Adipose tissue (tissue), 3 donors: Measurements from ENCODE around the gene ESM1. TPM values are rescaled to one million over a fixed set of nuclear protein-coding genes. Genes with fewer than 3 reads are reported as not detected.
"Not testable (repeated sequence)": the region's sequence is repeated elsewhere in the genome, so short reads cannot be mapped to it uniquely, and the experiment has no call there.

ENCODE experiments used
- H3K27ac ChIP-seq: one replicate; pipeline ENCODE4 v1.5.1; 2013; ENCODE audit warnings: low read depth, low read length
- WGBS, 3 donors: extraction: QIAGEN DNeasy Blood & Tissue Kit; methylation state at CpG; one replicate each; pipeline ENCODE4 v1.1.7; 2013; 5-methylcytosine and 5-hydroxymethylcytosine counted together
- polyA plus RNA-seq, 3 donors: library from polyadenylated mRNA; stranded (reverse); fragments of 200-250 nt; gene quantifications; one replicate each; pipeline ENCODE4 v1.2.3, GENCODE V29; 2013
- donor health status: healthy with polysubstance abuse.
- donor health status: Bipolar disorder and iron deficiency.
- donor health status: healthy.

ESM1 gene
- under 1 TPM in 2 of 3 donors, not detected in 1; 0.09 to 0.82 TPM for polyA plus RNA-seq

DNA sequence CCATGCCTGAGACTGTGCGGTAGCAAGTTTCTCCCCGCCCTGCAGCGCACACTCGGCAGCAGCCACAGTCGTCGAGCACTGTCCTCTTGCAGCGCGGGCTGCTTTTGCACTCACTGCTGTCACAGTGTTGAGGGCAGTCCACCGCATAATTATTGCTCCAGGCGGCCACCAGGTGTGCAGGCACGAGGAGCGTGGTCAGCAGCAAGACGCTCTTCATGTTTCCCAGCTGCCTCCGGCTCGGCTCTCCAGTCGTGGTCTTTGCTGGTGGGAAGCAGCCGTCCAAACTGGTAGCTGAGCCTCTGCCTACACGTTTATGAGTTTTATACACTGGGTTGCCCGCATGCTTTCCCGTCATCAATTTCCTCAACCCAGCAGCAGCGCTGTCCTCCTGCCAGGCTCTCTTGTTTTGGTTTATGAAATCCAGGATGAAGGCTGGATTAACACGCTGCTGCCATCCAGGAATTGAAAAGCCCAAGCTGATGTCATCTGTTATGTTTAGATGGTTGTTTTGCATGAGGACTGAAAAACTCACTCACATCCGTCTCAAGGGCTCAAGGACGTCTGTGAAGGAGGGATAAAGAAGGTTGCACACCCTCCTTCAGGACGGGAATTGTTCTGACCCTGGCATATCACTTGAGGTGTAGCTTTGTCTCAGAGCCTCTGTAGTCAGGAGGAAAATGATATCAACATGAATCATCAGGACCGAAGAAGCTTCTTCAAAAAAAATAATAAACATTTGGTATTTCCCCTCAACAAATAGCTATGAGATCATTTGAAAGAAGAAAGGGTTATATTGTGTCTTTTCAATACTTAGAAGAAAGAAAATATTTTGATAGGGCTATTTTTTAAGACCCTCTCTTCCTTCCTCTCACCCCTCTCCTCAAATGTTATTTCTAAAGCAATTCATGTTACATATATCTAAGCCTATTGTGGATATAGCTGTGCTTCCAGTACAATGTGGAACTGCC is at the start of gene ESM1:
Gene ESM1 (minus strand): TSS at position 293 of the 968 bp plus-strand sequence. CDS start 76 bp downstream, at position 217.
- WGBS, 3 donors, result 38 to 46% (median 38%) methylated on average over 26 of the region's 26 CpGs
- no peak within 1 kb of the TSS for H3K27ac ChIP-seq

- 63 to 74% (median 69%) methylated on average over 4 of the region's 4 CpGs for WGBS, 3 donors
- H3K27ac ChIP-seq, result no peak overlapping the region
These were observed 48.2 kb upstream of the ESM1 start for GRCh38 chr5:55033568-55033967.

GRCh38 chr5:55031492-55031891 is 46.1 kb upstream of the ESM1 start:
- H3K27ac ChIP-seq, result no peak overlapping the region
- 82 to 96% (median 94%) methylated on average over 5 of the region's 5 CpGs for WGBS, 3 donors

DNA sequence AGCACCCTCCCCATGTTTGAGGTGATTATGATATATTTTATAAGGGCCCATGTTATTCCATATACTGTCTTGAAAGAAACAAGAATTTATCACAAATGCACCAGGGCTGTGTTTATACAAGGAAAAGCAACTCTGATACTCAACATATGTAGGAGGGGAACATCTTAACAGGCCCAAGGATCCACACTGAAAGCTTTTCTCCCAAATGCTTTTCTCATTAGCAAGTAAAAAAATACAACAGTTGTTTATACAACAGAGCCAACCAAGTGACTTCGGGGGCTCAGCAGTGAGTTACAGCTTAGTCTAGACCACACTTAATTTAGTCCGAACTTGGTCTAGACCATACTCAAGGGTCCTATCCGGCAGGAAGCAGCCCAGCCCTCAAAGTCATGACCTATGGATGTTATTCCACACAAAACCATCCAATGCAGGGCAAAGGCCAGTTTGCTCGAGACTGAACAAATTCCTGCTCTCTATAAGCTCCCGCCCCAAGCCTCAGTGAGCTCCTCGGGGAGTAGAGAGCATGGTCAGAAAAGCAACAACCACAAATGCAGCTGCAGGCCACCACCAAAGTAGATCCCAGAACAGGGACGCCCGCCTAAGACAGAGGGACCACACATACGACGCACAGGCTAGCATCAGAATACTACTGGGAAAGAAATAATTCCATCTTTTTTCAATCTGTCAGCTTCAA is 45.4 kb upstream of the ESM1 start:
- 55 to 77% (median 75%) methylated on average over 10 of the region's 10 CpGs for WGBS, 3 donors
- H3K27ac ChIP-seq, result no peak overlapping the region

GRCh38 chr5:55030220-55030619 is 44.8 kb upstream of the ESM1 start:
- 62 to 85% (median 83%) methylated on average over 2 of the region's 2 CpGs for WGBS, 3 donors

GRCh38 chr5:55027595-55027994 is 42.2 kb upstream of the ESM1 start:
- 53 to 67% (median 57%) methylated on average over 3 of the region's 3 CpGs for WGBS, 3 donors
- no peak overlapping the region for H3K27ac ChIP-seq

More at GRCh38 chr5:55030220-55030619, 44.8 kb upstream of the ESM1 start:
- H3K27ac ChIP-seq, result no peak overlapping the region

DNA sequence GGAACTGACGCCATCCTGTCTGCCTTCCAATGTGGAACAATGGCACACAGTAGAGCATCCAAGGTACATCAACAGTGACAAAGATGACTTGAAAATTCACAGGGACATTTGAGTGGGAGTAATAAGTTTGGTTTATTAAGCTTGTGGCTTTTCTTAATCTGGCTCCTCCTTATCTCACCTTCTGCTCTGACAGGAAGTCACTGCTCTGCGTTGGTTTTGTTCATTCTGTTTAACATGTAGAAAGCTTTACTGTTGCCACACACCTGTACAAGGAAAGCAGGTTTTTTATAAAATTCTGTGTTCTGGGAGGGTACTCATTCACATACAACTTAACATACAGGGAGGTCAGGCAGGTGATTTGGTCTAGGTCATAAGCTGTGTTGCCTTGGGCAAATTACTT is 37.1 kb upstream of the ESM1 start:
- WGBS, 3 donors, result 45 to 59% (median 56%) methylated on average over 2 of the region's 2 CpGs
- no peak overlapping the region for H3K27ac ChIP-seq

DNA sequence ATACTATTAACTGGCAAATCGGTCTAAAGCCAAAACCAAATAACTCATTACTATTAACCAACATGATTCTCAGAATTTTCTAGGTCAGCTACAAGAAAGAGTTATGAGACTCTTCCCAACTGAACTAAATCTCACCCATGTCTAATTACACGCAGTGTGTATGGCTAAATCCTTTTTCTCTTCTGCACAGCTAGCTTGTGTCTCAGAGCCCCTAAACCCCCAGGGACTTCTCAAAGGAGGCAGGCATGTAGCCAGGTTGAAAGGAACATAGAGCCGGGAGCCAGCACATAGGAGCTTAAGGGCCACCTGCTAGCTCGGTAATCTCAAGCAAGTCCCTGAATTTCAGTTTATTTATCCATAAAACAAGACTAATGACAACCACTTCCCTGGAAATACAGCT is 36.4 kb upstream of the ESM1 start:
- 69 to 83% (median 74%) methylated on average over 4 of the region's 4 CpGs for WGBS, 3 donors
- H3K27ac ChIP-seq, result no peak overlapping the region

GRCh38 chr5:55021410-55021809 is 36.0 kb upstream of the ESM1 start:
- WGBS, 3 donors, result 58 to 83% (median 69%) methylated on average over 6 of the region's 6 CpGs

DNA sequence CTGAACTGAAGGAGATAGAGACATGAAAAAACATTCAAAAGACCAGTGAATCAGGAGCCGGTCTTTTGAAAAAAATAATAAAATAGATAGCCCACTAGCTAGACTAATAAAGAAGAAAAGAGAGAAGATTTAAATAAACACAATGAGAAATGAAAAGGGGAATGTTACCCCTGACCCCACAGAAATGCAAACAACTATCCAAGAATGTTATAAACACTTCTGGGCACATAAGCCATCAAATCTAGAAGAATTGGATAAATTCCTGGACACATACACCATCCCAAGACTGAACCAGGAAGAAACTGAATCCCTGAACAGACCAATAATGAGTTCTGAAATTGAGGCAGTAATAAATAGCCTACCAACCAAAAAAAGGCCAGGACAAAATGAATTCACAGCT is 24.8 kb upstream of the ESM1 start:
- not testable (repeated sequence) for H3K27ac ChIP-seq
- WGBS, 3 donors, result 72 to 87% (median 78%) methylated on average over 1 of the region's 1 CpG

More at GRCh38 chr5:55021410-55021809, 36.0 kb upstream of the ESM1 start:
- H3K27ac ChIP-seq, result no peak overlapping the region

- no peak overlapping the region for H3K27ac ChIP-seq
- 59 to 82% (median 81%) methylated on average over 1 of the region's 1 CpG for WGBS, 3 donors
These were observed 19.3 kb upstream of the ESM1 start for GRCh38 chr5:55004729-55005128.

DNA sequence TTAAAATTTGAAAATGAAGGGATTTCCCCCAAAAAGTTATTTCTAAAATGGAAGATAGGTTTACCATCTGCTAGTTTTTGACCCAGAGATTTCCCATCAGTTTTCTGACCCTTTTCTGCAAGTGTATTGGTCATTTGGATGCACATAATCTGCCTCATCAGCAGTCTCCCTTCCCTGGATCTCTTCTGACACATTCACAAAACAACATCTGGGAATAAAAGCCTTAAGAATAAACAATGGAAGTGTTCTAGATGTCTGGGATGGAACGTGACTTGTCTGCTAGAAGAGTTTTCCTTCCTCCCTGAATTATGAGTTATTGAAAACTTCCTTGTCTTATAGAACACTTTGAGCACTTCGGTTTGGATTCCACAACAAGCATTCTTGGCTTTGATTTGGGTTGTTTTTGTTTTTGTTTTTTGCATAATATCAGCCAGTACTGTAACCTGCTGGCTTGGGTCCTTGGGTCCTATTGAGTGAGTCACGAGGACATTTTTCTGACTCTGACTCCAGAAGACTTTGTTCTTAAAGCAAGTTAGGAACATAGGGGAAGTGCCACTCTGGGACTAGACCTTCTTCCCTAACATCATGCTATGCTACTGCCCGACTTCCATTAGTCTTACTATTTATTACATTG is 18.2 kb upstream of the ESM1 start:
- WGBS, 3 donors, result 62 to 68% (median 64%) methylated on average over 4 of the region's 4 CpGs
- no peak overlapping the region for H3K27ac ChIP-seq

DNA sequence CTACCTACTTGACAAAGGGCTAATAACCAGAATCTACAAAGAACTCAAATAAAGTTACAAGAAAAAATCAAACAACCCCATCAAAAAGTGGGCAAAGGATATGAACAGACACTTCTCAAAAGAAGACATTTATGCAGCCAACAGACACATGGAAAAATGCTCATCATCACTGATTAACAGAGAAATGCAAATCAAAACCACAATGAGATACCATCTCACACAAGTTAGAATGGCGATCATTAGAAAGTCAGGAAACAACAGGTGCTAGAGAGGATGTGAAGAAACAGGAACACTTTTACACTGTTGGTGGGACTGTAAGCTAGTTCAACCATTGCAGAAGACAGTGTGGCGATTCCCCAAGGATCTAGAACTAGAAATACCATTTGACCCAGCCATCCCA is 16.8 kb upstream of the ESM1 start:
- 58 to 83% (median 79%) methylated on average over 2 of the region's 2 CpGs for WGBS, 3 donors
- not testable (repeated sequence) for H3K27ac ChIP-seq

GRCh38 chr5:54997081-54997480 is 11.7 kb upstream of the ESM1 start:
- no peak overlapping the region for H3K27ac ChIP-seq
- WGBS, 3 donors, result 48 to 72% (median 65%) methylated on average over 2 of the region's 2 CpGs

- H3K27ac ChIP-seq, result no peak overlapping the region
- WGBS, 3 donors, result 41 to 82% (median 81%) methylated on average over 5 of the region's 5 CpGs
These were observed 11.1 kb upstream of the ESM1 start for GRCh38 chr5:54996466-54996865.

DNA sequence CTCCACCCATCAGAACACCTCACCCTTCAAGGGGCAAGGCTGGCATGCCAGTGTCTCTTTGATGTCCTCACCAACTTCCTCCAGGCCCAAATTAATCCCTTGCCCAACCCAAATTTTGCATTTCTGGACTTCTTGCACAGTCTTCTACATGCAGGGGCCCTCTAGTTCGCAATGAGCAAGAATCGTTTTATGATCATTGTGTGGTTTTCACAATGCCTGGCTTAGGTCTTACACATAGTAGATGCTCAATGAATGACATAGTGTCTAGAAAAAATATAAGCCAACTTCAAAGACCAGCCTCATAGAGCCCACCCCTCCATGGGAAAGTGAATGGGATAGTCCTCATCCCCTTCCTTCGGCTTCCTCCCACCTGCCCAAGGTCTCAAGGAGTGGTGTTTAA is 9.8 kb upstream of the ESM1 start:
- 81 to 89% (median 86%) methylated on average over 3 of the region's 3 CpGs for WGBS, 3 donors
- no peak overlapping the region for H3K27ac ChIP-seq

DNA sequence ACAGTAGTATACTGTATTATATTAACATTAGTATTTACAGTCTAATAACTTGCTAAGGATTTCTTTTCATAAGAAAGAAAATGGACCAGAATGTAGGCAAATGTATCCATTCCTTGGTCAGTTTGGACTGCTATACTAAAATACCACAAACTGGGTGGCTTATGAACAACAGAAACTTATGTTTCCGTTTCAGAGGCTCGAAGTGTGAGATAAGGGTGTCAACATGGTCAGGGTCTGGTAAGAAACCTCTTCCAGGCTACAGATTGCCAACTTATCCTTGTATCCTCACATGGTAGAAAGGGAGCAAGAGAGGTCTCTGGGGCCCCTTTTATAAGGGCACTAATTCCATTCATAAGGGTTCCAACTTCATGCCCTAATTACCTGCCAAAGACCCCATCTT is 9.2 kb upstream of the ESM1 start:
- no peak overlapping the region for H3K27ac ChIP-seq
- 70 to 84% (median 80%) methylated on average over 2 of the region's 2 CpGs for WGBS, 3 donors

- no peak overlapping the region for H3K27ac ChIP-seq
- WGBS, 3 donors, result 33 to 55% (median 47%) methylated on average over 2 of the region's 2 CpGs
These were observed 7.9 kb upstream of the ESM1 start for GRCh38 chr5:54993318-54993717.

GRCh38 chr5:54991416-54991815 is 6.0 kb upstream of the ESM1 start:
- WGBS, 3 donors, result 45 to 55% (median 50%) methylated on average over 3 of the region's 3 CpGs
- H3K27ac ChIP-seq, result no peak overlapping the region
